Stimulated activated CD8-positive, alpha-beta memory T cell treated with anti-CD3 and anti-CD28 coated beads, Interleukin-4, amount 100 ng/mL, for 1 hour (primary cell): ENCODE results near the gene KCTD13.
"Not testable (repeated sequence)": the region's sequence is repeated elsewhere in the genome, so short reads cannot be mapped to it uniquely, and the experiment has no call there.

Source experiments
- DNase-seq, 2 donors: peaks; one replicate each; pipeline ENCODE4 v3.0.0-alpha.2; 2020; ENCODE audit warnings: low read depth in 2 of 2, low spot score in 1 of 2

KCTD13 gene

GRCh38 chr16:29883987-29884386 is 42.0 kb downstream of the KCTD13 start:
- no peak for DNase-seq

GRCh38 chr16:29881050-29881449 is 45.0 kb downstream of the KCTD13 start:
- DNase-seq = no peak

GRCh38 chr16:29878172-29878571 is 47.9 kb downstream of the KCTD13 start:
- no peak for DNase-seq

GRCh38 chr16:29877266-29877961 is 48.6 kb downstream of the KCTD13 start:
- no peak for DNase-seq

- no peak for DNase-seq
Measured at GRCh38 chr16:29876594-29877249, 49.3 kb downstream of the KCTD13 start.

- no peak for DNase-seq
Measured at GRCh38 chr16:29876217-29876593, 49.8 kb downstream of the KCTD13 start.

- no peak for DNase-seq
Measured at GRCh38 chr16:29875206-29875605, 50.8 kb downstream of the KCTD13 start.

GRCh38 chr16:29873319-29873718 is 52.7 kb downstream of the KCTD13 start:
- no peak for DNase-seq

GRCh38 chr16:29871822-29872546 is 54.0 kb downstream of the KCTD13 start:
- no peak for DNase-seq

GRCh38 chr16:29869067-29869466 is 57.0 kb downstream of the KCTD13 start:
- not testable (repeated sequence) for DNase-seq

GRCh38 chr16:29868396-29869009 is 57.5 kb downstream of the KCTD13 start:
- no peak for DNase-seq

- no peak for DNase-seq
Measured at GRCh38 chr16:29864205-29864604, 61.8 kb downstream of the KCTD13 start.

GRCh38 chr16:29863669-29863984 is 62.4 kb downstream of the KCTD13 start:
- no peak for DNase-seq

GRCh38 chr16:29862884-29863668 is 63.0 kb downstream of the KCTD13 start, which contains the start of gene CDIPT:
Gene CDIPT (minus strand): TSS chr16:29863226. CDS start chr16:29862857, 369 bp downstream.
- peak; percentile 69 to 82 for DNase-seq

- DNase-seq = no peak
Measured at GRCh38 chr16:29862383-29862883, 63.6 kb downstream of the KCTD13 start.

- no peak for DNase-seq
Measured at GRCh38 chr16:29860218-29860617, 65.8 kb downstream of the KCTD13 start.

- no peak for DNase-seq
Measured at GRCh38 chr16:29858974-29859373, 67.1 kb downstream of the KCTD13 start.

GRCh38 chr16:29858149-29858849 is 67.7 kb downstream of the KCTD13 start:
- DNase-seq = no peak

- DNase-seq = no peak
Measured at GRCh38 chr16:29857133-29857760, 68.8 kb downstream of the KCTD13 start.
